HUDEP-2 (cell line): ENCODE data around the gene PDRG1.
A peak's percentile ranks its signal among the peaks of the same experiment; 100 is the strongest.

ENCODE experiments used
- DNase-seq, 76 experiments: peaks; one replicate each; lab custom pipeline; 2025; ENCODE audit not compliant: unreplicated experiment in 76 of 76; lab: John Stamatoyannopoulos, UW

PDRG1 gene

GRCh38 chr20:31951530-31952453 is at the start of gene PDRG1:
Gene PDRG1, minus strand, starts transcription at chr20:31952046. Its CDS starts 85 bp downstream, at chr20:31951961.
- DNase-seq: peak in 74 of 76 experiments; percentile 18 to 96 (median 90)

DNA sequence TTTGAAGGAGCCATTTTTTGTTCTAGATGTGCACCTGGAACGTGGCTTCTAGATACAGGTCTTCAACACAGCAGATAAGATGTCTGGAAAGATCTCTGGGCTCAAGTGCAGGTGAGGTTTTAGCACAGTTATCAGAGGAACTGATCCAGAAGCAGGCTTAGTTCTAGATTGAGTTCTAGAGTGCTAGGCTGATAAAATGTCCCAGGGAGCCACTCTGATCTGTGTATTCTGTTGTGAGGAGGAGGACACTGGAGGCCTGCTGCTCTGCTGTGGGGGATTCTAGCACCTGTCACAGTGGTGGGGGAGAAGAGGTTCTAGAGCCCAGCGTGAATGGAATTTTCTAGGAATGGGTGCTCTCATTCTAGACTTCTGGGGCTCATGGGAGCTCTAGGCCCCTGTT is 46.4 kb upstream of the PDRG1 start:
- no peak for DNase-seq

DNA sequence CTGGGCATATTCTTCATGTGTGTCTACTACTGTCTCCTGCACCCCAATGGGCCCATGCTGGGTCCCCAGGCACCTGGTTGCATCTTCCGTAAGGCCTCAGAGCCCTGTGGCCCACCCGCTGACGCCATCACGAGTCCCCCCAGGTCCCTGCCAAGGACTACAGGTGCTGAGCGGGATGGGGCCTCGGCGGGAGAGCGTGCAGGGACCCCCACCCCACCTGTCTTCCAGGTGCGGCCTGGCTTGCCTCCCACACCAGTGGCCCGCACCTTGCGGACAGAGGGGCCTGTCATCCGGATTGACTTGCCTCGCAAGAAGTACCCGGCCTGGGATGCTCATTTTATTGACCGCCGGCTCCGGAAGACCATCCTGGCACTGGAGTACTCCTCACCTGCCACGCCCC is 45.1 kb upstream of the PDRG1 start:
- no peak for DNase-seq

DNA sequence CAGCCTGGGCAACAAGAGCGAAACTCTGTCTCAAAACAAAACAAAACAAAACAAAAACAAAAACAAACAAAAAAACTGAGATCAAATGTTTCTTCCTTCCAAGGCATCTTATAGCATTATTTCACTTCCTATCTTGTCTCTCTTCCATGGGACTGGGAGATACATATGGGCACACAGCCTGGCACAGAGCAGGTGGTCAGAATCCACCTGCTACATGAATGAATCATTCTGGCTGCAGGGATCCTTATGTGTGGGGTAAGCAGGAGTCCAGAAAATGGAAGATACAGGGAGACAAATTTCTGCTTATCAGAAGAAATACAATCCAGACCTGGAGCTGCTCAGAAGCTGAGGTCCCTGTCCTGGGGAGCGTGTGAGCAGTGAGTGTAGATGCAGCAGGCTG is 40.2 kb upstream of the PDRG1 start:
- no peak for DNase-seq

DNA sequence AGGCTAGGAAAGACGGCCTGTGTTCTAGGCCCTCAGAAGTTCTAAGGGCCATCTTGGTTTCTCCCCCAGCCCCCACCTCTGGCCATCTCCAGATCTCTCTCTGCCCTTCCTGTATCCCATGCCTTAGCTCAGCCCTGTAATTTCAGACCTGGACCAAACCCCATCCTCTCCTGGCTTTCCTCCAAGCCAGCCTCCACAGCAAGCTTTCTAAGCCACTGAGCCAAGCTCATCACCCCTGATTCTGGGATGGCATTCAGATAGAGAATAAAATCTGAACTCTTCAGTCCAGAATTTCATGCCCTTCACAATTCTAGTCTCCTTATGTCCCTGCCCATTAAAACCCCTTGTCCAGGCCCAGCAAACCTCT is 39.5 kb upstream of the PDRG1 start:
- DNase-seq: no peak

- DNase-seq: no peak
Measured at GRCh38 chr20:31990641-31991338, 38.9 kb upstream of the PDRG1 start.

GRCh38 chr20:31989030-31989645 is 37.3 kb upstream of the PDRG1 start:
- DNase-seq: no peak

GRCh38 chr20:31988430-31989015 is 36.7 kb upstream of the PDRG1 start:
- no peak for DNase-seq

DNA sequence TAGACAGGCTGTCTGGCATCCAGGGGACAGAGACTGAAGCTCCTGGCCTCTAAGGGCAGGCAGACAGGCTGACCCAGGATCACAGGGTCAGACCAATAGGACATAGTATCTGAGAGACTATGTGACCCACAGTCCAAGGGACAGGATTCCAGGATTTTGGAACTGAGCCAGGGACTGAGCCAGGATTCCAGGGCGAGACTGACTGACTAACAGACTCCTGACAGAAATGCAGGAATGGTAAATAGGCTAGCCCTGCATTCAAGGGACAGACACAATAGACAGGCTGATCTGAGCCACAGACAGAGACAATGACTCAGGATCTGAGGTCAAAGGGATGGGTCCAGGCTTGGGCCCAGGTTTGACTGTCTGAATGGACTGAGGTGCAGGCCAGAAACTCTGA is 35.9 kb upstream of the PDRG1 start:
- no peak for DNase-seq

- DNase-seq: no peak
Measured at GRCh38 chr20:31984981-31985471, 33.2 kb upstream of the PDRG1 start.

DNA sequence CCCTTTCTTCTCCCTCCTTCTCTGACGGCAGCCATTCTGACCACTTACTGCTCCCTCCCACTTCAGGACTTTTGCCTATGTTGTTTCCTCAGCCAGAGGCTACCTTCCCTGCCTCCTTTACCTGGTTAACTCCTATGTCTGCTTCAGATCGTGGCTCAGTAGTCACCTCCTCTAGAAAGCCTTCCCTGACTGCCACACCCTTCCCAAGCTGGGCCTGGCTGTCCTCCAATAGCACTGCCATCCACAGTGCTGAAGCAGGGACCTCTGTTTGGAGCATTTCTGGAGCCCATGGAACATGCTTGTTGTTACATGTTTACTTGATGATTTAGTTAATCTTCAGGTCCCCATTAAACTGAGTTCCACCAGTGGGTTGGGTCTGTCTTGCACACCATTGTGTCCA is 29.9 kb upstream of the PDRG1 start:
- no peak for DNase-seq

DNA sequence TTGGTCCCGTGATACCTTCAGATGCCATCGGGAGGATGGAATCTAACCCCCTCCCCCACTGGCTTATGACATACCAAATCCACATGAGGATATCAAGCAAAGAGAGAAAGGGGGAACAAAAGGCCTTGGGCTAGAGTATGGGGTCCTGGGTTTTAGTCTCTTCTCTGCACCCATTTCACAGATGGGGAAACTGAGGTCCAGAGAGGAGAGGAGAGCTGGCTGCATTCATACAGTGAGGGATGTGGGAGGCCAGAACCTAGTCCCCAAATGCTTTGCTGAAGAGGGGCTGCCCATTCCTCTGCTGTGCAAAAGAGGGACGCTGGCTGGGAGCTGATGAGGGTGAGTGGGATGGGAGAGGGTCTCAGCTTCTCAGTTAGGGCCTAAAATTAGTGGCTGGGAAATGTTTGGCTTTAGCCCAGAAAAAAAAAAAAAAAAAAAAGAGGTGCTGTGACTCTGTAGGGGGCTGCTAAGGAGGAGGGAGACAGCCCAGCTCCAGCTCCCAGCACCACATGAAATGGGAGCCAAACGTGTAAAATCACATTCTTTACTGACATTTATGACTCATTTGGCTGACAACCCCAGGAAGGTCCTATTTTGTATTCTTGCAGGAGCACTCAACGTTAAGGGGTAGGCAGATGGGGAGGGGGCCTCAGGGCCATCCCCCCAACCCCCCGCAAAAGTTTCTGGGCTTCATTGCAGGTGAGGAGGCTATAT is 28.0 kb upstream of the PDRG1 start:
- DNase-seq: no peak

DNA sequence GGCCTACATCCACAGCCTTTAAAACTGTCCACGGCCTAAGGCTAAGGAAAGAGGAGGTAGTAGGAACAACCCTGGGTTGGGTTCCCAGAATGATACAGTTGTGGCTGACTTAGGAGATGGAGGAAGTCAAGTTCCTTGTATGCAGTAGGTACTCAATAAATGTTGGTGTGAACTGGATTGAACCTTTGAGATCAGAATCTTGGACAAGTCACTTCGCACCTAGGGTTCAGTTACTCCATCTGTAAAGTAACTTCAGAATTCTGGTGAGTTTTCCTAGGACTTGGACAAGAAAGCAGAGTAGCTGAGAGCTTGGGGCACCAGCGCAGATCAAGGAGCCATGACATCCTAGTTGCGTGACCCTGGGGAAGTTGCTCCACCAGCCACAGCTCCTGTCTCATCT is 25.2 kb upstream of the PDRG1 start:
- DNase-seq: no peak

DNA sequence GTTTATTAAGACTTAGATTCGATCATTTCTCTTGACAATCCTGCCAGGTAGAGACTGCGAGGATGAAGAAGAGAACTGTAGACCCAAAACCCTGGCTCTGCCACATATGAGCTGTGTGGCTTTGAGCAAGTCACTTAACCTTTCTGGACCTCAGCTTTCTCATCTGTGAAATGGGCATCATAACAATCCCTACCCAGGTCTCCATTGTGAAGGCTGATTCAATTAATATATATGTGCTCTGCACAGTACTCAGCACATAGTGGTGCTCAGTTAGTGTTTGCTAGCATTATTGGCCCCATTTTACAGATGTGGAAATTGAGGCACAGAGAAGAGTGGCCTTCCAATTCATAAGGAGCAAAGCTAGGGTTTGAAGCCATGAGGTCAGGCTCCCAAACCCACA is 24.0 kb upstream of the PDRG1 start:
- DNase-seq: no peak

DNA sequence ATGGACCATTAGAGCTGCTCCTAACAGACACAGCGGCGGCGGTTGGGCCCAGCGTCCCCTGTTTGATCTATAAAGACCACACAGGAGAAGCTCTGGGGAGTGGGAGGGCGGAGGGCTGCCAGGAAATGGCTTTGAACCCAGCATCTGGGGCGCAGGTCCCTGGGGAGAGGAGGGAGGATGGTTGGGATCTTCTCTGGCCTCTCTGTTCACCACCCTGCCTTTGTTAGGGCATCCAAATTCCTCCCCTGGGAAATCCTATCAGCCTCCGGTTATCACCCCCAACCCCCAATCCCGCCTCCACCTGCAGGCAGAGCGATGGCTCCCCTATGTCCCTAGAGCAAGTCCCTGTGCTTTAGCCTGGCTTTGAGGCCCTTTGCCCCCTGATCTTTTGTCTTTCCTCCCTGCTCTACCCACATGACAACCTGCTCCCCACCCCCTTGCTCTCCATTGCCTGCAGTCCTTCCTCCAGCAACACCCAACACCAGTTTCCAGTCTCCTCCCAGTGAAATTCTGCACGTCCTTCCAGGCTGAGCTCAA is 23.2 kb upstream of the PDRG1 start:
- DNase-seq: no peak

- DNase-seq: no peak
Measured at GRCh38 chr20:31974296-31974695, 22.4 kb upstream of the PDRG1 start.

DNA sequence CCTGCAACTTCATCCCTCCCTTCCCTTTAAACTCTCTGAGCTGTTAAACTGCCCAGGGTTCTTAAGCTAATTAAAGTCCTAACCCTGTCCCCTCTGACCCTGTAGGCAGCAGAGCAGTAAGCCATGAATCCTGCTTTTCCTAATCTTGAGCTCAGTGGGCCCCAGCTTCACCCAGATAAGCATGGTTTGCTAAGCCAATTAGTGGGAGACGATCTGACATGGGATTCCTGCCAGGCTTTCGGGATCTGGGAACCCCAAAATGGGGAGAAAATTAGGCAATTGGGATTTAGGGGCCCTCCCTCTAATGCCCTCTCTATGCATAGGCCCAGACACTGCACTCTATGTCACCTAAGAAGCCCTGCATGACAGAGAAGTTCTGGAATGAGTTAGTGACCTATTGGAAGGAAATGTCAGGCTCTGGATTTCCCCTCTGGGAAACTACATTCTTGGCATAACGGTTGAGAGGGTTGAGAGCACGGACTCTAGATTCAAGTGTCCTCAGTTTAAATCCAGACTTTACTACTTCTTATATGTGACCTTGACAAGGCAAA is 20.7 kb upstream of the PDRG1 start:
- DNase-seq: no peak

DNA sequence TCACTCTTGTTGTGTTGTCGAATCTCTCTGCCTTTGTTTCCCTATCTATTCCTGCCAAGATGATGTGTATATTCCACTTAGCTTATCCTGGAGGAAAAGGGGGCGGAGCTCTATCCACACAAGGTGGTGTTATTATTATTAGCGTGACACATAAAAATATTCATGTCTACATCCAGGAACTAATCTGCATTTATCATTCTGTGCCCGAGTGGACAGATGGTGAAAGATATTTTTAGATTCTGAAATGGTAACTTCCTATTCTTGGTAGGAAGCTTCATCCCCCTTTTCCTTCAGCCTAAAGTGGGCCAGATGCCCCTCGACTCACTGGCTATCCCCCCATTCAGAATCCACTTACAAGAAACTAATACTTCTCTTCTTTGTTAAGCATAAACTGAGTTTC is 18.1 kb upstream of the PDRG1 start:
- DNase-seq: no peak

DNA sequence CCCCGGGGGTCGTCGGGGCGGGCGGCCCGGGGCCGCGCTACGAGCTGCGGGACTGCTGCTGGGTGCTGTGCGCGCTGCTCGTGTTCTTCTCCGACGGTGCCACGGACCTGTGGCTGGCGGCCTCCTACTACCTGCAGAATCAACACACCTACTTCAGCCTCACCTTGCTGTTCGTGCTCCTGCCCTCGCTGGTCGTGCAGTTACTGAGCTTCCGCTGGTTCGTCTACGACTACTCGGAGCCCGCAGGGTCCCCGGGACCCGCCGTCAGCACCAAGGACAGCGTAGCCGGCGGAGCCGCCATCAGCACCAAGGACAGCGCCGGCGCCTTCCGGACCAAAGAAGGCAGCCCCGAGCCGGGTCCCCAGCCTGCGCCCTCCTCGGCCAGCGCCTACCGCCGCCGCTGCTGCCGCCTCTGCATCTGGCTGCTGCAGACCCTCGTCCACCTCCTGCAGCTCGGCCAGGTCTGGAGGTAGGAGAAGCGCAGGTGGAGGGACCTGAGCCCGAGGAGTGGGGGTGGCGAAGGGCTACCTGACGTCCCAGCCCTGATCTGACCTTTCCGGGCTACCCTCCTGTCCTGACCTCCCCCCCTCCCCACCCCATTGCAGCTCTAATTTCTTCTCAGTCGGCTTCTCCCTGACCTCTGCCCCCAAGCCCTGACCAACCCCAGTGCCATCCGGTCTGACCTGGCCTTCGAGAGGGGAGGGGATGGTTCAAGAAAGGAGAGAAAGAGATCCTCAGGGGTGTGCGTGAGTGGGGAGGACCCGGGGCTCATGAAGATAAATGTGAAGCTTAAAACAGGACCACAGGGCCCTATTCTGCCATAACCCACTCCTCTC is 16.7 kb upstream of the PDRG1 start:
- peak in 64 of 76 experiments; percentile 5 to 78 (median 53) for DNase-seq
